Inferior parietal cortex (tissue), 1 donor: Measurements from ENCODE around the gene LTBP4.
A peak's percentile ranks its signal among the peaks of the same experiment; 100 is the strongest.

Experiments
- DNase-seq: peaks from one replicate; pipeline ENCODE4 v3.0.0-alpha.2; 2016; ENCODE audit errors: extremely low spot score

LTBP4 gene

DNA sequence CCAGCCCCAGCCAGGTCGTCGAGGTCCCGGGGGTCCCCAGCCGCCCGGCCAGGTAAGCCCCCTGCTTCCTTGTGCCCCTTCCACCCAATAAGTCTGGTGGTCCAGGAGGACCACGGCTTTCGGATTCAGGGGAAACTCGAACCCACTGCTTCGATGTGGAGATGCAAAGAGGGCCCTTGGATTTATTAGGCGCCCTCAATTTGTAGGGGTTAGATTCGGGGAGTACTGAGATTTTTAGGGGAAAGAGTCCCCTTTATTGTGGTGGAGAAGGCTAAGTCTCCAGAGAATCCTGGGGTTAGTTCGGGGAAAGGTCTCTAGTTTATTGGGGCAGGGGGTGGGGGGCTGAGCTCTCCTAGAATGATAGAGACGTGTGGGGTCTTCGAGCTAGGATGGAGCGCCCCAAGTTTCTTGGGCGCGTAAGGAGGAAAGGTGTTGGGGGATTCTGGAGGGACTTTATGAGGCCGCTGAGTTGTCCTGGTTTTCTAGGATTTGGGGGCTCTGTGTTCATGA, 3.8 kb upstream of the LTBP4 start:
- DNase-seq = no peak

GRCh38 chr19:40598121-40598917, 2.9 kb upstream of the LTBP4 start:
- DNase-seq = peak; percentile 90

GRCh38 chr19:40598918-40599307, 2.3 kb upstream of the LTBP4 start:
- DNase-seq = no peak

DNA sequence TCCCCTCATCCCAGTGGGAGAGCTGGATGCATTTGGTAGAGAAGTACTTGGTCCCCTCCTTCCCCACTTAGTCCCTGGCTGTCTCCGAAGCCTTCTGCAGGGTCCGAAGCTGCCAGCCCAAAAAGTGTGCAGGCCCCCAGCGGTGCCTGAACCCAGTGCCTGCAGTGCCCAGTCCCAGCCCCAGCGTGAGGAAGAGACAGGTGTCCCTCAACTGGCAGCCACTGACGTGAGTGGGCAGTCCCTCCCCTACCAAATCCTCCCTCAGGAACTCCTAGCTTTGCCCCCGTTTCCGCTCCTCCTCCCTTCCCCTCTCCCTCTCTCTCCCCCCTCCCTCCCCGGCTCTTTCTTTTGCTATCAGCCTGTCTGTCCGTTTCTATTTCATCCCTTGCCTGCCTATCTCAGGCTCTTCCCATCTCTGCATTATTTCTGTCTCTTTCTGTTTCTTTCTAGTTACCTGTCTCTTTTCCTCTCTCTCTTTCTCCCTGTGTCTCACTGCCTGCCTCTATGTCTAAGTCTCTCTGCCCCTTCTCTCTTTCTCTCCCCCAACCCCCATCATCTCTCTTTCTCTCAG, 1.8 kb upstream of the LTBP4 start:
- DNase-seq = no peak

DNA sequence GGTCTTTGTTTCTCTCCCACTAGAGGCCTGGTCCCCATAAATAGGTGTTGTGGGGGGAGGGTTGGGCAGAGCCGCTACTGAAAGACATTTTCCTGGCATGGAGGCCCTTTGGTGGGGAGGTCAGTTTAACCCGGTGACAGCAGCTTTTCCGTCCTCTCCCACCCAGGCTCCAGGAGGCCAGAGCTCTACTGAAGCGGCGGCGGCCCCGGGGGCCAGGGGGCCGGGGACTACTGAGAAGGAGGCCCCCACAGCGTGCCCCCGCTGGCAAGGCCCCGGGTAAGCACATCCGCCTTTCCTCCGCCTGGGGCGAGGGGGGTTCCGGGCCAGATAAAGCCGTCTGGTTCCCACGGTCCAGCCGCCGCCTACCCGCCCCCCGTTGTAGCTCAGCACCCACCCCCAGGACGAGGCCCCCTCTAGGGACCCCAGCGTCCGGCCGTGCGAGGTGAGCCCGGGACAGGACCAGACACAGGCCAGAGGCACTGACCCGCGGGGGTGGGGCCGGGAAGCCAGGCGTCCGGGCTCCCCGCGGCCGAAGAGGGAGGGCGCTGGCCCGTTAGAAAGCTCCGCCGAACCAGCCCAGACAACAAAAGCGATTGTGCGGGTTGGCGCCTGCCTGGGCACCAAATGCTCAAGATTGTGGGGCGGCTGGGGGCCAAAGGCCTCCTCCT, 1.1 kb upstream of the LTBP4 start:
- DNase-seq = no peak

GRCh38 chr19:40600570-40601133, 517 bp upstream of the LTBP4 start:
- no peak for DNase-seq

DNA sequence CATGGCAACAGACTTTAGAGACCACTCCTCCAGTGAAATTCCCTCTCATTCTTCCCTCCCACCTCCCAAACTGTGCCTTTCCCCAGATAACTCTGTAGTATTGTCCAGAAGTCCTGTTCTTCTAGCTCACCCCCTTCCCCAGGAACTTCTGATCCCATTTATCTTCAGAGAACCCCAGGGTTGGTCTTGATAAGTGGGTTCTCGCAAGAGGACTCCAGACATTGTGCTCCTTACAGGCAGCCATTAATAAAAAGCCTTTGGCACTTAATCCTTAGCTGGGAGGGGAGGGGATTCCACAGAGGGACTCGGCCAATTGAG, 1.9 kb downstream of the LTBP4 start:
- no peak for DNase-seq

- peak; percentile 81 for DNase-seq
These were observed 2.4 kb downstream of the LTBP4 start for GRCh38 chr19:40603389-40604170.

GRCh38 chr19:40604171-40604646, 3.0 kb downstream of the LTBP4 start:
- DNase-seq = no peak

GRCh38 chr19:40604647-40605215, 3.6 kb downstream of the LTBP4 start:
- no peak for DNase-seq

DNA sequence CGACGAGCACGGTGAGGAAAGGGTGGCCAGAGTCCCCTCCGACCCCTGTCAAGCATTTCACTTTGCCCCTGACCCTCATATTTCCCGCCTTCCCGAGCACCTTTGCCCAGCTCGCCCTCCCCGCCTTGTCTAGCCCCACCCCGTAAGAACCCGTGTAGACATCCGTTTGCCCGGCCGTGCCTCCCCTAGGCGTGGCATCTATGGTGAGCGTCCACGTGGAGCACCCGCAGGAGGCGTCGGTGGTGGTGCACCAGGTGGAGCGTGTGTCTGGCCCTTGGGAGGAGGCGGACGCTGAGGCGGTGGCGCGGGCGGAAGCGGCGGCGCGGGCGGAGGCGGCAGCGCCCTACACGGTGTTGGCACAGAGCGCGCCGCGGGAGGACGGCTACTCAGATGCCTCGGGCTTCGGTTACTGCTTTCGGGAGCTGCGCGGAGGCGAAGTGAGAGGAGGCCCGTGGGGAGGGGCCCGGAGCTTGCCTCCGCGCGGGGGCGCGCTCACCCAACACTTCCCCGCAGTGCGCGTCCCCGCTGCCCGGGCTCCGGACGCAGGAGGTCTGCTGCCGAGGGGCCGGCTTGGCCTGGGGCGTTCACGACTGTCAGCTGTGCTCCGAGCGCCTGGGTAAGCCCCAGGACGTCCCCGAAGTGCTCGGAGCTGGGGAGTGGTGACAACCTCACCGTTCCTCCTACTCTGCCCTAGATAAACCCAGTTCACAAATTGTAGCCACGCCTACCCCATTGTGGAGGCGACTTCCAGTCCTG, 4.2 kb downstream of the LTBP4 start:
- DNase-seq = no peak

DNA sequence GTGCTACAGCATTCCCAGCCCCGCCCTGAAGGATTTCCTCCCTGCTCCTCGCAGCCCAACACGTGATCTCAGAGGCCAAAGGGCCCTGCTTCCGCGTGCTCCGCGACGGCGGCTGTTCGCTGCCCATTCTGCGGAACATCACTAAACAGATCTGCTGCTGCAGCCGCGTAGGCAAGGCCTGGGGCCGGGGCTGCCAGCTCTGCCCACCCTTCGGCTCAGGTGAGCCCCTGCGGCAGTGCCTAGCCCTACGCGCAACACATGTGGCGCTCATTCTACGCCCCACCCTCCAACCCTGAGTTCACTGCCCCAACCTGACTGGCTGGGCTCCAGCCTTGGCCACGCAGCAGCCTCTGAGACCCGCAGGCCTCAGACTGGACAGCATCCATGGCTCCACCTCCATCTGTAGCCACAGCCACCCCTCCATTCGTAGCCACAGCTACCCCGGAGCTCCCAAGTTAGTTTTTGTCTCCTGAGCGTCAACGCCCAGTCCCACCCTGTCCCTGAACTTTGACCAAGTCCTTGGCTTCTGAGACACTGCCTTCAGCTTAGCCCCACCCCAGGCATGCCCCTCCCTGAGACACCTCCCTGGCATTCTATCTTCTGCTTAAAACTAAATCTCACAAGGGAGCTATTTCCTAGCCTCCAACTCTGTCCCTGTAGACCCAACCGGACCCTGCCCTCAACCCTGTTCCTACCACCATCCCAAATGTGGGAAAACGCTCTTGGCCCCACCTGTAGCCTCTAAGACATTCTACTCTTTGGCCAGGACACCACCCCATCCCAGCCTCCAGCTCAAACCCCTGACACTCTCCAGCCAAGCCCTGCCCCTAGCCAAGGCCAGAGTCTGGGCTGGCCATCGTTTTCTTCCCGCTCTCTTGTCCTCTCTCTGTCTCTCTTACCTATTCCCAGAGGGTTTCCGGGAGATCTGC, 6.4 kb downstream of the LTBP4 start:
- DNase-seq = no peak

DNA sequence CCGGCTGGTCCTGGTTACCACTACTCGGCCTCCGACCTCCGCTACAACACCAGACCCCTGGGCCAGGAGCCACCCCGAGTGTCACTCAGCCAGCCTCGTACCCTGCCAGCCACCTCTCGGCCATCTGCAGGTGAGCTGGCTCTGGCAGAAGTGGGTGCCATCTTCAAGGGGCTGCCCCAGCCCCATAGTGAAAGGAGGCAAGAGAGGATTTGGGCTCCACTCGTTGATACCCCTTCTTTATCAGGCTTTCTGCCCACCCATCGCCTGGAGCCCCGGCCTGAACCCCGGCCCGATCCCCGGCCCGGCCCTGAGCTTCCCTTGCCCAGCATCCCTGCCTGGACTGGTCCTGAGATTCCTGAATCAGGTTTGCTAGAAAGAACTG, 7.1 kb downstream of the LTBP4 start:
- DNase-seq = no peak

- DNase-seq = no peak
These were observed 7.8 kb downstream of the LTBP4 start for GRCh38 chr19:40608957-40609356.

DNA sequence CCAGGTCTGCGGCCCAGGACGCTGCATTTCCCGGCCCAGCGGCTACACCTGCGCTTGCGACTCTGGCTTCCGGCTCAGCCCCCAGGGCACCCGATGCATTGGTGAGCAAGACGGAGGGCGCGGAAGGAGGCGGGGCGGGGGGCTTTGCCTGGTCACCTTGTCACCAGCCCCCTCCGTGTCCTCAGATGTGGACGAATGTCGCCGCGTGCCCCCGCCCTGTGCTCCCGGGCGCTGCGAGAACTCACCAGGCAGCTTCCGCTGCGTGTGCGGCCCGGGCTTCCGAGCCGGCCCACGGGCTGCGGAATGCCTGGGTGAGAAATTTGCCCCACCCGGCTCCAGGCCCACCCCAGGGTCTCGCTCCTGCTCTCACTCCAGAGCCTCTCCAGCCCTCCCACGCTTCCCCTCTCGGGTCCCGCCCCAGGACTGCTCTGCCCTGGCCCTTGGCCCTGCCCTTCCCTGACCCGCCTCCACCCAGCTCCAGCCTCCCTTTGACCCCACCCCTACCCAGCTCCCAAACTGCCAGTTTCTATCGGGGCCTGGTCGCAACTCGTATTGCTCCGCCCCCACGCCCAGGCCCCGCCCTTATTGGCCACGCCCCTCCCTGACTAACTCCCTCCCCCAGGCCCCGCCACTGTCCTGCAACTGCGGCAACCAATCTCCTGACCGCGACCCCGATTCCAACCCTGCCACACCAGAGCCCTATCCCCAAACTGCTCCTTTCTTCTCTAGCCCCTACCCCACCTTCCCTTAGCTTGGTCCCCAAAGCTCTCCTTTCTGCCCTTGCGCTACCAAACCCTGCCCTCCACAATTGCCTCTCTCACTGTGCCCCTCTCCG, 8.6 kb downstream of the LTBP4 start:
- DNase-seq = no peak

DNA sequence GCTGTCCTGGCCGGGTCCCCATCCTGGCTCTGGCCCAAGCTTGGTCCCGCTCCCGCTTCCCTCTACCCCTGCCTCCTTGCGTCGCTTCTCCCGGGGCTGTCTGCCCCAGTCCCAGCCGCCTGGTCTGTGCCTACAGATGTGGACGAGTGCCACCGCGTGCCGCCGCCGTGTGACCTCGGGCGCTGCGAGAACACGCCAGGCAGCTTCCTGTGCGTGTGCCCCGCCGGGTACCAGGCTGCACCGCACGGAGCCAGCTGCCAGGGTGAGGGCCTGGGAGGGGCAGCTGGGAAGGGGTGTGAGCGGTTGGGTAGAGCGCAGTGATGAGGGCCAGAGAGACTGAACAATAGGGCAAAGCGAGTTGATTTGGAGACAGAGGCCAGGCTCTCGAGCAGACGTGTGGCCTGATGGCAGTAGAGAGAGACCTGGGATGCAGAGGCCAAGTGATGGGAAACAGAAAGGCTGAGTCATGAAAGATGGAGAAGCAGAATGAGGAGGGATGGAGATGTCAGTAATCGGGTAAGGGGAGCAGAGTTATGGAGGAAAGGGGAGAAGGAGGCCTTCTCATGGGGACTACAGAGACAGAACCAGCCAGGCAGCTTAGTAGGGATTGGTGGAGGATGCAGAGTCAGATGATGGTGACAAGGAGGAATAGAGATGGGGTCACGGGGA, 9.4 kb downstream of the LTBP4 start:
- DNase-seq = no peak

GRCh38 chr19:40611096-40611495, 9.9 kb downstream of the LTBP4 start:
- no peak for DNase-seq
